Activated T-helper 17 cell treated with anti-CD3 and anti-CD28 coated beads, Interleukin-2, amount 50 U/mL, for 72 hours (primary cell): ENCODE measurements around the gene ZBP1. TPM values are rescaled to one million over a fixed set of nuclear protein-coding genes. Genes with fewer than 3 reads are reported as not detected.

Experiments
- ATAC-seq: fragments of 150-1000 bp; cut with Tn5 transposase; replicated peaks from 2 replicates; pipeline ENCODE4 v1.10.0; 2021; ENCODE audit warnings: mild to moderate bottlenecking, moderate library complexity
- H3K27ac Mint-ChIP-seq: one replicate; pipeline ENCODE4 v1.8.0; 2022; ENCODE audit warnings: mixed read lengths
- H3K27me3 Mint-ChIP-seq: one replicate; pipeline ENCODE4 v1.8.0; 2022; ENCODE audit warnings: mixed read lengths
- H3K36me3 Mint-ChIP-seq: one replicate; pipeline ENCODE4 v1.8.0; 2022; ENCODE audit warnings: low read depth, mild to moderate bottlenecking, mixed read lengths
- H3K4me1 Mint-ChIP-seq: one replicate; pipeline ENCODE4 v1.8.0; 2022; ENCODE audit warnings: mixed read lengths
- H3K4me3 Mint-ChIP-seq: one replicate; pipeline ENCODE4 v1.8.0; 2022; ENCODE audit warnings: mild to moderate bottlenecking, mixed read lengths
- H3K9me3 Mint-ChIP-seq: one replicate; pipeline ENCODE4 v1.8.0; 2022; ENCODE audit warnings: mixed read lengths
- total RNA-seq, 2 donors: library from RNA; stranded (reverse); gene quantifications; one replicate each; pipeline ENCODE4 v1.2.3, GENCODE V29; 2022

Gene ZBP1
- total RNA-seq, 2 donors from 2014 or later: 1.0 to 1.7 TPM

DNA sequence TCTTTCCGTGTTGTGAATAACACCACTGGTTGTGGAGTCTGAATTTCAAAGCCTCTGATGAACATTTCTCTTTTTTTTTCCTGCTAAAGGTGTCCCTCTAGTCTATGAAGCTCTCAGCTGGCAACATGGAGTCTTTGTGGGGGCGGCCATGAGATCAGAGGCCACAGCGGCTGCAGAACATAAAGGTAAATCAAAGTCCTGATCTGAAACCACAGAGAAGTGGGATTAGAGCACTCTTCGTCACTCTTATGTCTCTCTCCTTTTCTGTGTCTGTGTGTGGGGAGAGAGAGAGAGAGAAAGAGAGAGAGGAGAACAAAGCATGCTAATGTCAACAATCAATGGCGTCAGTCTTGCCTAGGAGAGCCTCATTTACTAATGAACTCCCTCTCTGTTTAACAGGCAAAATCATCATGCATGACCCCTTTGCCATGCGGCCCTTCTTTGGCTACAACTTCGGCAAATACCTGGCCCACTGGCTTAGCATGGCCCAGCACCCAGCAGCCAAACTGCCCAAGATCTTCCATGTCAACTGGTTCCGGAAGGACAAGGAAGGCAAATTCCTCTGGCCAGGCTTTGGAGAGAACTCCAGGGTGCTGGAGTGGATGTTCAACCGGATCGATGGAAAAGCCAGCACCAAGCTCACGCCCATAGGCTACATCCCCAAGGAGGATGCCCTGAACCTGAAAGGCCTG, 55.1 kb downstream of the ZBP1 start:
- no peak for ATAC-seq
- Mint-ChIP-seq H3K27ac (no peak overlapping the region), H3K36me3 (no peaks in the 10 kb centered on the region), H3K9me3 (no peaks in the 10 kb centered on the region), H3K4me1 (no peaks in the 10 kb centered on the region), H3K27me3 (peaks cover 32% of the 10 kb centered on the region), H3K4me3 (no peak overlapping the region)

- H3K27me3 Mint-ChIP-seq: peaks cover 33% of the 10 kb centered on the region
- H3K4me1 Mint-ChIP-seq: no peaks in the 10 kb centered on the region
- no peaks in the 10 kb centered on the region for H3K36me3 Mint-ChIP-seq
- no peak overlapping the region for H3K4me3 Mint-ChIP-seq
- no peaks in the 10 kb centered on the region for H3K9me3 Mint-ChIP-seq
- no peak for ATAC-seq
- H3K27ac Mint-ChIP-seq: no peak overlapping the region
Measured at GRCh38 chr20:57564180-57564802, 55.9 kb downstream of the ZBP1 start.

DNA sequence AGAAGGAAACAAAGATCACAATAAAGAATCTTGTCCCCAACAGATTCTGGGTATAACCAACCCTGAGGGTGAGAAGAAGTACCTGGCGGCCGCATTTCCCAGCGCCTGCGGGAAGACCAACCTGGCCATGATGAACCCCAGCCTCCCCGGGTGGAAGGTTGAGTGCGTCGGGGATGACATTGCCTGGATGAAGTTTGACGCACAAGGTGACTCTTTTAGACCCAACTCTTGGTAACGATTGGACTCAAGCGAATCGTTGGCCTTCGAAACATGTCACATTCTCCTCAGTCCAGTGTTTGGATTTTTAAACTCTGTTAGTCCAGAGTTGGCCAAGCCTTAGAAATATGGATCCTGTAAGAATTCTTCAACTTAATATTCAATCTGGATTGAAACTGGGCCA, 56.7 kb downstream of the ZBP1 start:
- no peaks in the 10 kb centered on the region for H3K9me3 Mint-ChIP-seq

GRCh38 chr20:57562541-57563465, 57.4 kb downstream of the ZBP1 start:
- H3K4me3 Mint-ChIP-seq: no peak overlapping the region
- H3K36me3 Mint-ChIP-seq: no peaks in the 10 kb centered on the region
- no peaks in the 10 kb centered on the region for H3K9me3 Mint-ChIP-seq
- H3K4me1 Mint-ChIP-seq: no peaks in the 10 kb centered on the region
- H3K27me3 Mint-ChIP-seq: peaks cover 35% of the 10 kb centered on the region
- ATAC-seq: no peak
- no peak overlapping the region for H3K27ac Mint-ChIP-seq

More for the DNA sequence above, 56.7 kb downstream of the ZBP1 start:
- Mint-ChIP-seq H3K27ac (no peak overlapping the region), H3K4me1 (no peaks in the 10 kb centered on the region), H3K4me3 (no peak overlapping the region), H3K27me3 (peaks cover 32% of the 10 kb centered on the region), H3K36me3 (no peaks in the 10 kb centered on the region)
- ATAC-seq: no peak

DNA sequence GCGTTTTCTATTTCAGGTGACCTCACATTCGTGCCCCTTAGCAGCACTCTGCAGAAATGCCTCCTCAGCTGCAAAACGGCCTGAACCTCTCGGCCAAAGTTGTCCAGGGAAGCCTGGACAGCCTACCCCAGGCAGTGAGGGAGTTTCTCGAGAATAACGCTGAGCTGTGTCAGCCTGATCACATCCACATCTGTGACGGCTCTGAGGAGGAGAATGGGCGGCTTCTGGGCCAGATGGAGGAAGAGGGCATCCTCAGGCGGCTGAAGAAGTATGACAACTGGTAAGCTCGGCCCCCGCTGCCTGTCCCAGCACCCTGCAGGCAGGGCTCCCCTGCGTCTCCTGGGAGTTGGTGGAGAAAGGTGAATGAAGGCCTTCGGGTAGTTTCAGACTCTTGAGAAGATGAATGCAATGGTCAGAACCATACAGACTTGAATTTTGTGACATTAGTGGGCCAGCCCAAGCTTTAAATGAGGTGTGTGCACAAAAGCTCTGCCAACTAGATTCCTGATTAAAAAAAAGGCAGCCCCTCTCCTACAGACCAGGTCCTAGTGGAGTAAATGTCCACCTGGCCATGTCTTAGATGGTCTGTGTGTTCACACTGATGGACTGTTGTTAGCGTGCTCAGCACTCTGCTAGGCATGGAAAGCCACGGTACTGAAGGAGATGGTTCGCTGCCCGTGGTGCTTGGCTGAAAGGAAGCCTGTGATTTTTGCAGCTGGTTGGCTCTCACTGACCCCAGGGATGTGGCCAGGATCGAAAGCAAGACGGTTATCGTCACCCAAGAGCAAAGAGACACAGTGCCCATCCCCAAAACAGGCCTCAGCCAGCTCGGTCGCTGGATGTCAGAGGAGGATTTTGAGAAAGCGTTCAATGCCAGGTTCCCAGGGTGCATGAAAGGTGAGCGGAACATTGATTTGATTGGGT, 58.6 kb downstream of the ZBP1 start:
- ATAC-seq: no peak
- no peaks in the 10 kb centered on the region for H3K9me3 Mint-ChIP-seq
- H3K4me1 Mint-ChIP-seq: no peaks in the 10 kb centered on the region
- H3K4me3 Mint-ChIP-seq: no peak overlapping the region
- H3K27ac Mint-ChIP-seq: no peak overlapping the region
- peaks cover 42% of the 10 kb centered on the region for H3K27me3 Mint-ChIP-seq
- H3K36me3 Mint-ChIP-seq: no peaks in the 10 kb centered on the region

DNA sequence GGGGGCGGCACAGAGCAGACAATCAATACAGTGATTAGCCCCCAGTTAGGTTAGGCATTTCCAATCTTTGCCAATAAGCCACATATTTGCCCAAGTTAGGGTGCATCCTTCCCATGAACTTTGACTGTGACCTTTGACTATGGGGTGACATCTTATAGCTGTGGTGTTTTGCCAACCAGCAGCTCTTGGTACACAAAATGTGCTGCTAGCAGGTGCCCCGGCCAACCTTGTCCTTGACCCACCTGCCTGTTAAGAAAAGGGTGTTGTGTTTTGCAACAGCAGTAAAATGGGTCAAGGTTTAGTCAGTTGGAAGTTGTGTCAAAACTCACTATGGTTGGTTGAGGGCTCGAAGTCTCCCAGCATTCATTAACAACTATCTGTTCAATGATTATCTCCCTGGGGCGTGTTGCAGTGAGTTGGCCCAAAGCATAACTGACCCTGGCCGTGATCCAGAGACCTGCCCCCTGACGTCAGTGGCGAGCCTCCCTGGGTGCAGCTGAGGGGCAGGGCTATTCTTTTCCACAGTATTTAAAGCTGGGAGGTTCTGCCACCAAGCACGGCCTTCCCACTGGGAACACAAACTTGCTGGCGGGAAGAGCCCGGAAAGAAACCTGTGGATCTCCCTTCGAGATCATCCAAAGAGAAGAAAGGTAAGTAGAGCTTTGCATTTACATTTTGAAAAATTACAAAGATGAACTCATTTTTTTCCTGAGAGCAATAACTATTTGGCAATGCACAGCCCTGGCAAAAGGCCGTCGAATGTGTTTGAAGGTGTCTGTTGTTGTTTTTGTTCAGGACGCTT, 59.5 kb downstream of the ZBP1 start, which contains the start of gene PCK1:
TSS of gene PCK1 (plus strand) at position 557 of the 802 bp plus-strand sequence. CDS start 302 bp downstream, outside the sequence.
- H3K4me1 Mint-ChIP-seq: no peaks in the 10 kb centered on the region
- no peaks in the 10 kb centered on the region for H3K9me3 Mint-ChIP-seq
- H3K4me3 Mint-ChIP-seq: no peak within 1 kb of the TSS
- H3K27me3 Mint-ChIP-seq: peaks cover 42% of the 10 kb centered on the region
- no peaks in the 10 kb centered on the region for H3K36me3 Mint-ChIP-seq
- H3K27ac Mint-ChIP-seq: no peak within 1 kb of the TSS
- ATAC-seq: no peak

DNA sequence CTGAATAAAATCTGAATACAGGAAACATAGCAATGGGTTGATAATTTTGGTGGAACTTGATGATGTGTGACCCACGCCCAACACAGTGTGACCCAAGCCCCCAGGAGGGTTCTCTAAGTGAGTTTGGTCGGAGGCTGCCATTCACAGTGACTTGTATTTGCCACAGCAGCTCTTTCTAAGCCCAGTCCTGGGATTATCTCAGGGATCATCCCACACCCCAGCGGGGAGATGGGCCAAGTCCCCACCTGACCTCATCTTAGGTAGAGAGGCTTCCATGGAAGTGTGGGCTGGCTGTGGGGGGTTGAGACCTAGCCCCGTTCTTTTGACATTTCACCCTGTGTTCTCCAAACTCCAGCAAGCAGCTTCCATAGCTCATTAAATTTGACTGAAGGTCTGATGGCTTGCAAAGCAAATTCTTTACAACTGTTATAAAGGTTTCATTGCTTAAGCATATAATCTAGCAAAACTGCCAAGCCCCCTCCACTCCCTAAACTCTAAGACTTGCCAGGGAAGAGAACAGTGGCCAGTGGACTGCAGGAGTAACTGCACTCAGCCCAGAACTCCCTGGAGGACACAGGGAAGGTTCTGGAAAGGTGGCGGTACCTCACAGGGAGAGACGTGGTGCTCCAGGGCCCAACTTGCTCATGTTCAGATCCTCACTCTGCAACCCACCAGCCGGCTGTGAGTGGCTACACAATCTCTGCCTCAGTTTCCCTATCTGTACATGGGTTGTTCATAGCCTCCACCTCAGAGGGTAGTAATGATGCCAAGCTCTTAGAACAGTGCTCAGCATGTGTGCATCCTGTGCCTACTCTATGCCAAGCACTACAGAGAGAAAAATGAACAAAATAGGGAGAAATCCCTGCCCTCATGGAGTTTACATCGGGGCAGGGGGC, 60.3 kb downstream of the ZBP1 start:
- Mint-ChIP-seq H3K4me1 (no peaks in the 10 kb centered on the region), H3K27me3 (peaks cover 38% of the 10 kb centered on the region), H3K27ac (no peak overlapping the region), H3K4me3 (no peak overlapping the region), H3K9me3 (no peaks in the 10 kb centered on the region), H3K36me3 (no peaks in the 10 kb centered on the region)
- ATAC-seq: no peak

DNA sequence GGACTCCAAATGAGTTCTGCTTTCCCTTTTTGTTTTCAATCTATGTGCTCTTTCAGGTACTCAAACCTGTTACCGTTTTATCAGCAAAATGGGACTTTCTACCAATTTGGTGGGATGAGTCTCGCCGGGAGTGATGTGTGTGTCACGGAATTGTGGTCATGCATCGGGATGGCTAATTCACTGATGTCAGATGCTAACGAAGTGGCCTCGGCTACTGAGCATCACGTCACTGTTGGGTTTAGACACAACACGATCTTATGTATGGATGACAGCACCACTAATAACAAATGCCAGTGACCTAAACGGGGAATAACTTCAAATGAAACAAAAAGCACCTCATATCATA, 61.0 kb downstream of the ZBP1 start:
- peaks cover 38% of the 10 kb centered on the region for H3K27me3 Mint-ChIP-seq
- H3K9me3 Mint-ChIP-seq: no peaks in the 10 kb centered on the region
- no peaks in the 10 kb centered on the region for H3K36me3 Mint-ChIP-seq
- H3K4me3 Mint-ChIP-seq: no peak overlapping the region
- no peak for ATAC-seq
- no peaks in the 10 kb centered on the region for H3K4me1 Mint-ChIP-seq
- H3K27ac Mint-ChIP-seq: no peak overlapping the region

DNA sequence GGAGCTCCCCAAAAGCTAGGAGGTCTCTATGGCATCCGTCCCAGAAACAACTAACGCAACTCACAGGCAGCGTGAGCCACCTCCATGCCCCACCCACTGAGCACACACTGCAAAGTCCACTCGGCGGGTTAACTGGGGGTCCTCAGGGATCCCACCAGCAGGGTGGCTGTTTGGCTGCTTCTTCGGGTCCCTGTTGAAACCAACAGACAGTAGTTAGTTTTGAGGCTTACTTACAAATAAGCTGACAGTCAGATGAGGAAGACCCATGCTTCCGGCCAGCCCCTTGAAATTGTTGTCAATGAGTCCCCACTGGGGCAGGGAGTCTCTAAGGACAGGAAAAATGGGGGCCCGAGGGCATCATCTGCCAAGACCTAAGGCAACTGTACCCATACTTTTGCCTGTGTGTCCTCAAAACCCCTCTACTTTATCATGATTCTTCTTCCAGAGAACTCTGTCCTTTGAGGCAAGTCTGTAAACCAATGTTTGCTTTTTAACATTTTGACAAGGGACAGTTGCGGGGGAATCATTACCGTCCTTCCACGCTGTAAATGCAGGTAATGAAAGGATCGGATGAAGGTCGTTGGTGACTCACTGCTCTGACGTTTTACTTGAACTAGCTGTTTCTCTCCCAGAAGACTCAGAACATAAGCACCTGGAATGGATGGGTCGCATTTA, 61.5 kb downstream of the ZBP1 start:
- ATAC-seq: no peak
- Mint-ChIP-seq H3K4me3 (no peak overlapping the region), H3K9me3 (no peaks in the 10 kb centered on the region)

GRCh38 chr20:57557926-57558613, 62.2 kb downstream of the ZBP1 start:
- no peaks in the 10 kb centered on the region for H3K36me3 Mint-ChIP-seq
- ATAC-seq: no peak
- H3K4me3 Mint-ChIP-seq: no peak overlapping the region
- H3K4me1 Mint-ChIP-seq: no peaks in the 10 kb centered on the region
- no peaks in the 10 kb centered on the region for H3K9me3 Mint-ChIP-seq
- H3K27ac Mint-ChIP-seq: no peak overlapping the region
- H3K27me3 Mint-ChIP-seq: peaks cover 38% of the 10 kb centered on the region

More for the DNA sequence above, 61.5 kb downstream of the ZBP1 start:
- Mint-ChIP-seq H3K36me3 (no peaks in the 10 kb centered on the region), H3K4me1 (no peaks in the 10 kb centered on the region), H3K27me3 (peaks cover 38% of the 10 kb centered on the region), H3K27ac (no peak overlapping the region)

- H3K27me3 Mint-ChIP-seq: peaks cover 34% of the 10 kb centered on the region
- no peak overlapping the region for H3K27ac Mint-ChIP-seq
- H3K36me3 Mint-ChIP-seq: no peaks in the 10 kb centered on the region
- no peak overlapping the region for H3K4me3 Mint-ChIP-seq
- no peaks in the 10 kb centered on the region for H3K4me1 Mint-ChIP-seq
- H3K9me3 Mint-ChIP-seq: no peaks in the 10 kb centered on the region
- no peak for ATAC-seq
Measured at GRCh38 chr20:57556980-57557274, 63.3 kb downstream of the ZBP1 start.
